ENCODE data around the gene KBTBD2.

DNA sequence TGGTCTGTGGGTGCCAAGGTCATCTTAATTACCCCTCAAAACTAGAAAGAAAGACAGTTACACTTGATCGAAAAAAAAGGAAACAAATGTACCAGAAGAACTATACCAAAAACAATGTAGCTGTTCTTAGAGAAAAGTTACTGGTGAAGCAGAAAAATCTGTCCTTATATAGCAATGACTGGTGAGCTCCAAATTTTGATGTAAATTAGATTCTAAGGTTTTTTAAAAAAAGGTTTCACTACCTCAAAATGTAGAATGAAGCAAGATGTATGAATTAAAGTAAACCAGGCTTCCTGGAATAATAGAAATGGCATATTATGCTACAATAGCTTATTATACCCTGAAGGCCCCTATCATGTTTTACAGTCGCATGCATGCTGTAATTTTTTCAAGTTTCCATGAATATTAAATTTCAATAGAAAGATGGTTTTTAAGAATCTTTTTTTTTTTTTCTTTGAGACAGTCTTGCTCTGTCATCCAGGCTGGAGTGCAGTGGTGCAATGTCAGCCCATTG, 37.3 kb upstream of the KBTBD2 start:
- TF ChIP-seq POLR2A (IDR thresholded peaks at IDR 0.05; ENCODE audit: low read depth, low read length) (no peak), TAF1 (IDR thresholded peaks at IDR 0.05; ENCODE audit: borderline replicate concordance, low read depth, low read length) (no peak)
